Upper lobe of left lung (tissue), 6 donors: ENCODE results near the gene TFEC. TPM values are rescaled to one million over a fixed set of nuclear protein-coding genes. Genes with fewer than 3 reads are reported as not detected.

ENCODE experiments used
- ATAC-seq, 2 donors: fragments of 200-7000 bp; cut with Tn5 transposase; one replicate each; pipeline ENCODE4 v1.9.1; 2022; ENCODE audit warnings: mild to moderate bottlenecking in 2 of 2, moderate library complexity in 2 of 2; ENCODE audit not compliant: low FRiP score in 2 of 2
- DNase-seq, 2 donors: peaks; one replicate each; pipeline ENCODE4 v3.0.0-alpha.2; 2019 to 2020
- H3K27ac ChIP-seq, 4 donors: fragments of 200-600 bp; sonication (generic); one replicate each; pipeline ENCODE4 v1.5.1; 2016 to 2019
- H3K27me3 ChIP-seq, 4 donors: fragments of 200-600 bp; sonication (generic); one replicate each; pipeline ENCODE4 v1.5.1; 2017 to 2019
- H3K36me3 ChIP-seq, 4 donors: fragments of 200-600 bp; sonication (generic); one replicate each; pipeline ENCODE4 v1.5.1; 2016 to 2019
- H3K4me1 ChIP-seq, 4 donors: fragments of 200-600 bp; sonication (generic); one replicate each; pipeline ENCODE4 v1.5.1; 2018 to 2019
- H3K4me3 ChIP-seq, 4 donors: fragments of 200-600 bp; sonication (generic); one replicate each; pipeline ENCODE4 v1.5.1; 2017 to 2019; ENCODE audit warnings: mild to moderate bottlenecking in 2 of 4, moderate library complexity in 1 of 4
- H3K9me3 ChIP-seq, 4 donors: fragments of 200-600 bp; sonication (generic); one replicate each; pipeline ENCODE4 v1.5.1; 2018 to 2019
- CTCF ChIP-seq, 6 experiments: fragments of 450-650 bp in 4 of 6; fragments of 200-600 bp in 2 of 6; sonication (generic) in 2 of 6; IDR thresholded peaks; one replicate each; pipeline ENCODE4 v1.5.1; 2016 to 2019; ENCODE audit warnings: antibody characterized with exemption in 6 of 6
- EP300 ChIP-seq, 4 donors: sonication (generic); formaldehyde crosslinking; IDR thresholded peaks; one replicate each; pipeline ENCODE4 v1.5.1; 2017; ENCODE audit warnings: antibody characterized with exemption in 4 of 4, control low read depth in 2 of 4
- POLR2A ChIP-seq, 4 donors: fragments of 450-650 bp; IDR thresholded peaks; one replicate each; pipeline ENCODE4 v1.5.1; 2016 to 2017; ENCODE audit warnings: antibody characterized with exemption in 4 of 4, mild to moderate bottlenecking in 2 of 4
- POLR2AphosphoS5 ChIP-seq, 2 donors: sonication (generic); formaldehyde crosslinking; IDR thresholded peaks; one replicate each; pipeline ENCODE4 v1.5.1; 2017; ENCODE audit warnings: antibody characterized with exemption in 2 of 2
- WGBS, 2 donors: methylation state at CpG; one replicate each; pipeline ENCODE4 v1.1.5; 2017 to 2018; 5-methylcytosine and 5-hydroxymethylcytosine counted together
- total RNA-seq, 6 donors: library from RNA; depleted of rRNA in 4 of 6; stranded (reverse); fragments of >200 nt in 4 of 6; gene quantifications; one replicate each; pipeline versions ENCODE4 v1.1.0 to v1.2.1, GENCODE V29; 2016 to 2021
- donor health status: DM: no; HTN: no; CAD: no; lungs with moderate emphysema.
- donor health status: DM: no; HTN: yes; CAD: no; lungs with severe emphysema.

Gene TFEC
- total RNA-seq, 6 donors from 2014 or later, result 15.4 to 29.4 (median 21.6) TPM

GRCh38 chr7:116024826-116025809 lies 5.4 kb downstream of the TFEC start:
- no peaks in the 10 kb centered on the region for H3K27me3 ChIP-seq
- TF ChIP-seq POLR2AphosphoS5 (IDR thresholded peaks at IDR 0.05), result no peak
- TF ChIP-seq POLR2A (IDR thresholded peaks at IDR 0.05), result peak in 1 of 4 donors; percentile 49
- TF ChIP-seq CTCF (IDR thresholded peaks at IDR 0.05), result no peak
- peak in 1 of 4 donors; percentile 38 for TF ChIP-seq EP300 (IDR thresholded peaks at IDR 0.05)
- H3K4me3 ChIP-seq, result no peak overlapping the region
- 72 to 78% methylated on average over 1 of the region's 1 CpG for WGBS, 2 donors
- H3K4me1 ChIP-seq, result no peaks in the 10 kb centered on the region
- peak overlapping the region in 2 of 4 donors; percentile 16 to 60 for H3K27ac ChIP-seq
- ATAC-seq, result peak in 1 of 2 donors; percentile 79
- peak in 1 of 2 donors; percentile 31 for DNase-seq
- H3K9me3 ChIP-seq, result no peaks in the 10 kb centered on the region
- no peaks in the 10 kb centered on the region for H3K36me3 ChIP-seq

DNA sequence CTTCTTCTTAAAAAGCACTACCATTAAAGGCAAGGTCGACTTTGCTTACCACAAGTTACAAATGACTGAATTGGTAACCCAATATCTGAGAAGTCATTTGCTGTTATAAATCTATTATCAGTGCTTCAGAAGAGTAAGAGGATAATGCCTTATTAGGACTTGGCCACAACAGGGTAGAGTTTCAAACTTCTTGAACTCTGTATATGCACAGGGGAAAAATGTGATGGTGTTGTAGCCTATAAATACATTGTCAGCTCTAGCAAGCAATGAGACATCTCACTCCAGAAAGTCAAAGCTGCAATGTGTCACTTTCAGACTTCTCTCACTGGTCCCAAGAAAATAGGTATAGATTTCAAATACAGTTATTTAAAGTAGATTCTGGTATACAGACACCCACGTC lies 9.3 kb downstream of the TFEC start:
- TF ChIP-seq CTCF (IDR thresholded peaks at IDR 0.05) (no peak), POLR2AphosphoS5 (IDR thresholded peaks at IDR 0.05) (no peak), EP300 (IDR thresholded peaks at IDR 0.05) (no peak), POLR2A (IDR thresholded peaks at IDR 0.05) (no peak)
- ATAC-seq (no peak), DNase-seq (no peak)
- WGBS, 2 donors, result 67 to 70% methylated on average over 2 of the region's 2 CpGs
- Histone ChIP-seq H3K9me3 (no peaks in the 10 kb centered on the region), H3K27me3 (no peaks in the 10 kb centered on the region), H3K4me3 (no peak overlapping the region), H3K27ac (no peak overlapping the region), H3K36me3 (no peaks in the 10 kb centered on the region), H3K4me1 (no peaks in the 10 kb centered on the region)

DNA sequence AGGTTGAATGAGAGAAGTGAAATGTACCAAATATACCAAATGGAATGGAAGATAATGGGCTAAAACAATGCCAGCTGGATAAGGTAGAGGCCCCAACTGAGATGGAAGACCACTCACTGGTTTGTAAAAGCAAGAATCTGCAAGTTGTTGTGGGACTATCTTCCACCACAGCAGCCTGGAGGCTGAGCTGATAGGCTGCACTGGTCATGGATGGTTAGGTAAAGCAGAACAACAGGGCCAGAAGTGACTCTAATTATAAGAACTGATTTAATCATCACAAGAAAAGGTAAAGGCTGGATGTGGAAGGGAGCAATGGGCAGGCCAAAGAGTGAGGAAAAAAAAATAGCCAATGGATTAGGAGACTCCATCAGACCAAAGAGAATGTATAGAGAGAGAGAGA lies 11.8 kb downstream of the TFEC start:
- no peaks in the 10 kb centered on the region for H3K36me3 ChIP-seq
- no peaks in the 10 kb centered on the region for H3K4me1 ChIP-seq
- H3K27ac ChIP-seq, result no peak overlapping the region
- TF ChIP-seq POLR2AphosphoS5 (IDR thresholded peaks at IDR 0.05), result no peak
- TF ChIP-seq EP300 (IDR thresholded peaks at IDR 0.05), result no peak
- no peak for TF ChIP-seq POLR2A (IDR thresholded peaks at IDR 0.05)
- no peak for TF ChIP-seq CTCF (IDR thresholded peaks at IDR 0.05)
- ATAC-seq (no peak), DNase-seq (no peak)
- H3K27me3 ChIP-seq, result no peaks in the 10 kb centered on the region
- H3K4me3 ChIP-seq, result no peak overlapping the region
- H3K9me3 ChIP-seq, result no peaks in the 10 kb centered on the region

- TF ChIP-seq POLR2AphosphoS5 (IDR thresholded peaks at IDR 0.05), result no peak
- TF ChIP-seq POLR2A (IDR thresholded peaks at IDR 0.05), result no peak
- TF ChIP-seq EP300 (IDR thresholded peaks at IDR 0.05), result no peak
- no peak for TF ChIP-seq CTCF (IDR thresholded peaks at IDR 0.05)
- H3K27me3 ChIP-seq, result no peaks in the 10 kb centered on the region
- H3K27ac ChIP-seq, result no peak overlapping the region
- H3K9me3 ChIP-seq, result no peaks in the 10 kb centered on the region
- H3K4me3 ChIP-seq, result no peak overlapping the region
- DNase-seq (no peak), ATAC-seq (no peak)
- H3K4me1 ChIP-seq, result no peaks in the 10 kb centered on the region
- H3K36me3 ChIP-seq, result no peaks in the 10 kb centered on the region
Measured at GRCh38 chr7:116013675-116014074, 16.9 kb downstream of the TFEC start.
